GM21737 (cell line): ENCODE results near the gene SRD5A1.

ENCODE experiments used
- ATAC-seq: cut with Tn5 transposase; IDR thresholded peaks from one replicate; pipeline ENCODE4 v1.9.1; 2021; ENCODE audit warnings: mild to moderate bottlenecking, moderate library complexity; ENCODE audit not compliant: unreplicated experiment

SRD5A1 gene

GRCh38 chr5:6711409-6712141 is 78.3 kb downstream of the SRD5A1 start:
- ATAC-seq = no peak

DNA sequence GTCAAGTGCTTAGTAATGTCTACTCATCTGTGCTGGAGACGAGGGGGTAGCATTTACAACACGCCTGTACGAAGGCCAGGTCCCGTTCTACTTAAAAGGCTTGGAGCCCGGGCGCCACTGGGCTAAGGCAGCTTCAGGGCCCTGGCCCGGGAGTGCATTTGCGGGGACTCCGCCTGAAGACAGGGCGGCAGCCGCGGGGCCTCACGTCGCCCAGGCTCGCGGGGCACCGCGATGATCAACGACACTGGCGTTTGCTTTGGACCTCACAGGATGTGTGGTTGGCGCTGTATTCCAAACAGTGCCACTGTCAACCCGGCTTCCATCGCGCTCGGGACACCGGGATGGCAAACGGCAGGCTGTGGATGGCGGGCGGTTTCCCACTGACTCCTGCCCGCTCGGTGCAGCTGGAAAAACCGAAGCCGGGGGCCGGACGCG is 78.9 kb downstream of the SRD5A1 start:
- no peak for ATAC-seq

DNA sequence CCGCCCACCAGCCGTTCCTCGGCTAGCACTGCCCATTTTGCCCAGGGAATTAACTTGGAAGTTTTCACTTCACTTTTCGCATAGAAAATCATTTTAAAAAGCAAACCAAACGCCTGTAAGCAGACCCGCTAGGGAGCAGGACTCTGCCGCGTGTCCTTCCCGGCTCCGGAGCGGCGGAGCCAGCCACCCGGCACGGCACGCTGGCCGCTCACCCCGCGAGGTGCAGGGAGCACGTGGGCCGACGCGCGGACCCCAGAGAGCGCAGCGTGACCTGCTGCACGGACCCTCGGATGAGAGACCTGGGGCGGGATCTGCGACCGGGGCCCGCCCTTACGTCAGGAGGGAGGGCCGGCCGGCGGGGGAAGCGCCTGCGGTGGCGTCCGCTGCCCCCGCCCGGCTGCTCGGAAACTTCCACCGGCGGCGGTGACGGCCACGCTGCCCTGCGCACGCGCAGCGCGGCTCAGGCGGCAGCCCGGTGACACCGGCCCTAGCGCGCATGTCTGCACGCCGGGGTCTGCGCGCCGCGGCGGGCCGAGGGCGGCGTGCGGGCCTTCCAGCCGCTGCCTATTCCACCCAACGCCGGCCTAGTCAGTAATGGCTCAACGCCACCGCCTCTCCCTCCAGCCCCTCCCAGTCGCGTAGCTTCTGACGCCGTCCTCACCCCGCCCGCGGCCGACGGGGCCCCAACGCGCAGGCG is 79.5 kb downstream of the SRD5A1 start:
- ATAC-seq = peak; percentile 56

- ATAC-seq = peak; percentile 3
Measured at GRCh38 chr5:6713274-6714225, 80.3 kb downstream of the SRD5A1 start, which contains the start of gene TENT4A. TSS of gene TENT4A (plus strand) at chr5:6713432. CDS start at chr5:6713984, 552 bp downstream.

- ATAC-seq = no peak
Measured at GRCh38 chr5:6714226-6715041, 81.2 kb downstream of the SRD5A1 start.

GRCh38 chr5:6715271-6715670 is 82.0 kb downstream of the SRD5A1 start:
- no peak for ATAC-seq

DNA sequence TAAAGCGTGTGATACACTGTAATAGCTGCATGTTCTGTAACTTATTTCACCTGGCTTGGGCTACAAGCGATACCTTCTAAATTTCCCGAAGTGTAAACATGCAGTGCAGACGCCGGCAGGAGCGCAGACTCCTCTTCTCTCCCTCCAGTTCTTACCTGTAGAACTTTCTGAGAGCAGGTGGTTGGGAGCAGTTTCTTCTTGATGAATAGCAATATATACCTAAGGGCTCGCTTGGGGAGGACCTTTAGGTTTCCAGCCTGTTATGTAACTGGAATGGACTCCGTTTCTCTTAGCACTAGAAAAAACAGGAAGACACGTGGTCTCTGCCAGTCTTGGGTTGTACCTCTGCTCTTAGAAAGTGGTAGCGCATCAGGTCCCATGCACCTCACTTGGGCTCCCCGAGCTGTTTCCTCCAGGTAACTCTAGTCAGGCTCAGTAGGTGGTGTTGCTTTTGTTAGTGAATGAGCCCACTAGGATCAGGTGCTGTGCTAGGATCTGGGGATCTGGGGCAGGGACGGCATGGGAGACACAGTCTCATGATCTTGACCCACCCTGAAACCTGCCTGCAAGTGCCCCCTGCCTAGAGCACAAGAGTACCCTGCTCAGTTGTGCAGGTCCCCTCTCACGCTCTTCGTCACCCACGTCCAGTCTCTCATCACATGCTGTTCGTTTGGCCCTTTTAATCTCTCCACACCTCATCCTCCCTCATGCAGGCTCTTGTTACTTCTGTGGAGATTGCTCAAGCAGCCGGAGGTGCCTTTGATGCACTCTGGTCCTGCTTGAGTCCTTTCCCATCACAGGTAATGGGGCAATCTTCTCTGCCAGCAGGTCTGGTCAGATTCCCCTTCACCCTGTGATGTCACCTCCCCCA is 82.8 kb downstream of the SRD5A1 start:
- no peak for ATAC-seq

DNA sequence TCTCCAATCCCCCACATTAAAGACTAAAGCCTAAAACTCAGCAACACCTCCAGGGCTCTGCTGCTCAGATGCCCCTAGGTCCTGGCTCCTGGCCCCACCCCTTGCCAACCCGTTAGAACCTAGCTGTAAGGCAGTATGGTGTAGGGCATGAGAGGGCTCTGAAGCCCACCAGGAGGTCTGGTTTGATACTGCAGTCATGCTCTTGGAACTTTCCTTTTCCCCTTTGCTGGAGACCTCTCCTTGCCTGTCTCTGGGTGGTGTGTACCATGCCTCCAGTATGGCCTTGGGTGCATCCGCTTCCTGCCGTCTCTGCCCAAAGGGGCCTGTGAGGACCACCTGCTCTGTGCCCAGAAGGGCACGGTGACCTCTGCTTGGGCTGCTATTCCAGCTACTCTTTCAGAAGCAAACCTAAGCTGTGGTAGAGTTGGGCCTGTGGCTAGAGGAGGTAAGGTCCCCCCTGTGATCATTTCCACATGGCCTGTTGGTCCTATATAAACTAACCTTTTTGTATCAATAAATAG is 83.4 kb downstream of the SRD5A1 start:
- ATAC-seq = no peak

DNA sequence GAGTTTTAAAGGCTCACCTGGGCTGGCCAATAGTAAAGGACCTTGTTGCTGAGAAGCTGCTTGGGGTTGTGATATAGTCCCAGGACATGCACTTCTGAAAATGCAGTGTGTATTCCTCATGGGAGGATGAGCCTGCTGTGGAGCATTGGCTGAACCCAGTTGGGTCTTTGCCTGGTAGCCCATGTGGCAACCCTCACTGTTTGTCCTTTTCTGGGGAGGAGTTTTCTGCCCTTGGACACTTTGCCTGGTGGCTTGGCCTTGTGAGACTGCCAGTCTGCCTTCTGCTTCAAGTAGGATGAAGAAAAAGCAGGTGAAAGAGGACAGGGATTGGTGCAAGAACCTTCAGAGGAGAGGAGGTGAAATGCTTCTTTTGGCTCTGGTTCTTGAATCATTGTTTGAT is 84.0 kb downstream of the SRD5A1 start:
- ATAC-seq = no peak

GRCh38 chr5:6717687-6718086 is 84.4 kb downstream of the SRD5A1 start:
- ATAC-seq = no peak

DNA sequence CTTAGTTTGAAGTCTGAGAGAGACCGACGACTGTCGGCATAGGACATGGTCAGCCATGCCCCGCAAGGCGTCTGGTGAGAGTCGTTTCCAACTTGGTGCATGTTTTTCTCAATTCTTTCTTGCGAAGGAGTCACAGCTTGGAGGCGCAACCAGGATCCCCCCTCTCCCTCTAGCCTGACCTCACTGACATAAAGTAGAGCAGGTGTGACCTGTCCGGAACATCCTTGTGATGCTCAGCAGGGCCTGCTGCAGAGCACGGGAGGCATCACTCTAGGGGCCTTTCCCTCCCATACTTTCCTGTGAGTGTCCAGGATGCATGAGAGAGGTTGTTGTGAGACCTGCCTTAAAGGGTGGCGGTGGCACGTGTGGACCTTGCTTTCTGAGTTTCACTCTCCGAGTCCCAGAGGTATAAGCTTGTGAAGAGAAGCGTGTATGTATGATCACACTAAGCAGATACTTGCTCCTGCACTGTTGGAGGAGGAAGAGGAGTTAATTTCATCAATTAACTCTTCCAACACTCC is 85.0 kb downstream of the SRD5A1 start:
- ATAC-seq = no peak

DNA sequence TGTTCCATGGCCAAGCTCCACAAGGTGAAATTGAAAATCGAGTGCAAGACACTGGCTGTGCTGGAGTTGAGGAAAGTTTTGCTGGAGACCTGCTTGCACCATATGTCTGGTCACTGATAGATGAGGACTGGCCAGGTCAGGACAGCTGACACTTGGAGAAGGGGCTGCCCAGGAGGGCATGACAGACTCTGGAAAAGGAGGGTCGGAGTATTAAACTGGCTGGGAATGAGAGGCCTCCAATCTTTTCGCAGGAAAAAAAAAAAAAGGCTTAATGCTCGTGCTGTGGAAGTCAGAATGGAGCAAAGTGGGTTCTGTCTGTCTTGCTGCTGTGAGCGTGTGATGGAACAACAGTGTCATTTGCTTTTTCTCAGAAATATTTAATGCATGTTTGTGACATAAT is 85.5 kb downstream of the SRD5A1 start:
- ATAC-seq = no peak

DNA sequence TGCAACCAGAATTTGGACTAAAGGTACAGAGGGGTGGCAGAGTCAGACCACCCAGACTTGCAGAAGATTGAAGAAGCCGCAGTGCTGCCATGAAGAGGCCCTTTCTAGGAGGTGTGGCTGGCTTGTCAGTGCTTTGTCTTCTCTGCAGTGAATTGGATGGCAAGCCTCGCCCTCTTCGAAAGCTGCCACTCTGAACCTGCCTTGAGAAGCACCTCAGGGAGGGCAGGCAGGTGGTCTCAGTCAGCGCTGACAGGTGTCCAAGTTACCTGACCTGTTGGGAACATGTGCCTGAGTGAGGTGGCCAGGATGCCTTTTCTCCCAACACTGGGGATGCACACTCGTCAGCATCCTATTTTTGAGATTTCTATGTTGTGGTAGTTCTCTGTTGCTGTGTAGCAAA is 86.2 kb downstream of the SRD5A1 start:
- ATAC-seq = no peak

DNA sequence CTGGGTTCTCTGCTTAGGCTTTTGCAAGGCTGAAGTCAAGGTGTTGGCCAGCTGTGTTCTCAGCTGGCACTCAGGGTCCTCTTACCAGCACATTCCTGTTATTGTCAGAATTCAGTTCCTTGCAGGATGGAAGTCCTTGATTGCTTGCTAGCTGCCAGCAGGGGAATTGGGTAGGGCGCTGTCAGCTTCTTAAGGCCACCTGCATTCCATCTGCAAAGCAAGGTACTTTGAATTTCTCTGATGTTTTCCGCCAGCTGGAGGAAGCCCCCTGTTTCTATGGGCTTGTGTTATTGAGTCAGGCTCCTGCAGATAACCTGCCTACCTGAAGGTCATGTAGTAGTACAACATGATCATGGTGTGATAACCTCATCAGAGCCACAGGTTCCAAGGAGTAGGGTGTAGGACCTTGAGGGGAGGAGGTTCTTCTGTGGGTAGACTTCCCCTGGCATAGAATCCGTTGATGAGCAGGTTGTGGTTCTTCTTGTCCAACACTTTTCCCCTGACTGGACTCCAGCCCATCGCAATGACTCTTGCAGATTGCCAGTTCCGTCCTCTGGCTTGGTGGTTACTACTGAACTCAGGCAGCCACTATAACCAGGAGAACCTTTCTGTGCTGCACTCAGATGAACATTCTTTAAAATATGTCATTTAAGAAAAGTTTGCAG is 86.8 kb downstream of the SRD5A1 start:
- no peak for ATAC-seq

GRCh38 chr5:6720561-6720921 is 87.3 kb downstream of the SRD5A1 start:
- no peak for ATAC-seq

GRCh38 chr5:6721442-6721841 is 88.2 kb downstream of the SRD5A1 start:
- no peak for ATAC-seq

GRCh38 chr5:6722015-6722414 is 88.8 kb downstream of the SRD5A1 start:
- ATAC-seq = peak; percentile 42

- no peak for ATAC-seq
Measured at GRCh38 chr5:6723122-6723815, 90.0 kb downstream of the SRD5A1 start.
